ENCODE measurements around the gene SPTBN1.
"Not testable (repeated sequence)": the region's sequence is repeated elsewhere in the genome, so short reads cannot be mapped to it uniquely, and the experiment has no call there.

Gene SPTBN1

DNA sequence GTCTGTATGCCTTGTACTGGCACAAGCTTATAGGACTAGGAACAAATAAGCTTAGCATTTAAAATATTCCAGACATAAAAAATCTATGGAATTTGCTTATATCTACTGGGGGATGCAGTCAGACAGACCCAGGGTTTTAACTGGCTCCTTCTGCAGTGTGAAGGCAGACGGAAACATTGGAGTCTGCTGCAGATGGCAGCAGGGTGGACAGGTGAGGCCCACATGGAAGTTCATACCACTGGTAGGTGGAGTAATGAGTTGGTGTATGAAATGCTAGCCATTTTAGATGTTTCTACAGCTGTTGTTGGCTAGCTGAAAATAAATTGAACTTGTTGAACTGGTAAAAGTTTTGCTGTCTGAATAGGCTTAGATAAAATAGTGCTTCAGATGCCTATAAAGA lies 17.7 kb downstream of the SPTBN1 start:
- DNase-seq: no peak

GRCh38 chr2:54475285-54475684 lies 19.2 kb downstream of the SPTBN1 start:
- DNase-seq: no peak

- no peak for DNase-seq
These were observed 19.8 kb downstream of the SPTBN1 start for GRCh38 chr2:54475919-54476318.

DNA sequence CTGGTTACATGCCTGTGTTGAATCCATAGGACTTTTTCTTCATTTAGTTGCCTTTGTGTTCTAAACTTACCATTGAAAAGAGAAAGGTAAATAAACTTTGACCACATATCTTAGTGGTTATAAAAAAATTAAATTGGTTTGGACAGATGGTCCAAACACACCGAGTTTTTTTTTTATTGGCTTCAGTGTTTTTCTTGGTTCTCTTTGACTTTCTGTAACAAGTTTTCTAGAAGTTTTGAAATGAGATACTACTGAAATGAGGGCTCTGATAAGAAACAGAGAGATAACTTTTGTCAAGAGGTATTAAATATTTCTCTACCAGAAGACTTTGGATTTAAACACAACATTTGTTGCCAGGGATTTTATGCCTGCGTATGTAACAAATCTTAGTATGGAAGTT lies 20.7 kb downstream of the SPTBN1 start:
- no peak for DNase-seq

DNA sequence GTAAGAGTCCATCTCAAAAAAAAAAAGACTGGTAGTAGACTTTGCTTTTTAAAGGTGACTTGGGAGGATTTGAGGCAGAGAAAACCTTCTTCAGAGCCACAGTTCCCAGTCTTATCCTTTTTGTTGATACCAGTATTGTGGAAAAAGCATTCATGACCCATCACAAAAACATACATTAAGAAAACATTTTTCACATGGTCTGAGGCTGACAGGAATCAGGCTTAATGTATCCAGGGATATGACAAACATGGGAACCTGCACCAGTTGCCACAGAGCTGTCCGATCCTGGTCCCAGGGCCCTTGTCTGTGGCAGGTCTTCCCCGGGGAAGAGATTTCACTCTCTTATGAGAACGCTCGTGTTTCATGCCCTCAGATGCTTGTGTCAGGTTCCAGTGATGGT lies 21.8 kb downstream of the SPTBN1 start:
- DNase-seq: no peak

DNA sequence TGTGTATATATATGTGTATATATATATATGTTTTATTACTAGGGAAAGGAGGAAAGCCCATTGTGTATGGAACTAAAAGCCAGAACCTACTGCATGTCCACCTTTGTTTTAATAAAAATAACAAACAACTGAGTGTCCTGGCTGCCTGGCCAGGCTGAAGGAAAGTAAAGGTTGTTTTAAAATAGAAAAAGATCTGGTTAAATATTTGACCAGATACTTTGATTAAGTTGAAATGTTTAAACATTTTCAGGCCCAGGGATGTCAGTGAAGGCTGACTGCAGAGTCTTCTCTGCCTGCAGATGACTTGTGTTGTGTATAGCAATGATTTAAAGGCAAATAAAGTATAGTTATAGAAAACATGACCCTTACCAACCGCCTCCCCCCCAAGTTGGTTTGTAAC lies 22.8 kb downstream of the SPTBN1 start:
- no peak for DNase-seq

GRCh38 chr2:54479424-54479823 lies 23.3 kb downstream of the SPTBN1 start:
- DNase-seq: no peak

GRCh38 chr2:54480025-54480424 lies 23.9 kb downstream of the SPTBN1 start:
- peak; percentile 32 for DNase-seq

GRCh38 chr2:54481686-54482085 lies 25.6 kb downstream of the SPTBN1 start:
- DNase-seq: no peak

GRCh38 chr2:54482715-54483114 lies 26.6 kb downstream of the SPTBN1 start:
- no peak for DNase-seq

DNA sequence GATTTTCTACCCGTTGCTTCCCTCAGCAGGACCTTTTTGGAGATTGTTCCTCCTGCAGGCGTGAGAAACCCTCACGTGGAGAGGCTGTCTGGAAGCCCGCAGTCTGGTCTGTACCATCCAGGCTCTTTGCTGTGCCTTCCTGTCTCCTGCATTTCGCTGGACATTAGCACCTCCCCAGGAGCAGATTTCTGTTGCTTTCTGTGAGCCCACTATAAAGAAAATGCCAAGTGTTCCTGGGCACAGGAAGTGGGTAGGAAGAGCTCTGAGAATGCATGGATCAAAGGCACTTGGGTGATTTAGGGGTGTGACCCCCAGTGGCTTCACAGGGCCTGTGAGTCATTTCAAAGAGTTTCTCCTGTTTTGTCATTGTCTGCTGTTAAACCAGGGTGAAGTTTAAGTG lies 27.3 kb downstream of the SPTBN1 start:
- no peak for DNase-seq

GRCh38 chr2:54485756-54486155 lies 29.6 kb downstream of the SPTBN1 start:
- DNase-seq: not testable (repeated sequence)

DNA sequence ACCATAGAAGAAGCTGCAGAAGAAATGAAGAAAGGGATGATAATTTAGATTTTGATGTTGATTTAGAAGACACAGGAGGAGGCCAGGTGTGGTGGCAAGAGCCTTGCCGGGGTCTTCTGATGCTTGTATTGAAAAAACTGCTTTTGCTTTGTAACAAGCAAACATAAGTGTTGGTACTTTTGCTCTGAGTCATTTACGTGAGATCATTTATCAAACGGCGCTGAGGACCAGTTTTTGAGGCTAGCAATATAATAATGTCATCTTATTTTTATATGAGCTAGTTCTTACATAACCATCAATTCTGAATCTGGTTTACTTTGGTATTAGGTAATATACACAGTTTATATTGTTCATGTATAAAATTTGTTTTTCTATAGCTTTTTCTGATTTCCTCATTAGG lies 30.6 kb downstream of the SPTBN1 start:
- DNase-seq: no peak

- DNase-seq: no peak
These were observed 34.7 kb downstream of the SPTBN1 start for GRCh38 chr2:54490863-54491262.

DNA sequence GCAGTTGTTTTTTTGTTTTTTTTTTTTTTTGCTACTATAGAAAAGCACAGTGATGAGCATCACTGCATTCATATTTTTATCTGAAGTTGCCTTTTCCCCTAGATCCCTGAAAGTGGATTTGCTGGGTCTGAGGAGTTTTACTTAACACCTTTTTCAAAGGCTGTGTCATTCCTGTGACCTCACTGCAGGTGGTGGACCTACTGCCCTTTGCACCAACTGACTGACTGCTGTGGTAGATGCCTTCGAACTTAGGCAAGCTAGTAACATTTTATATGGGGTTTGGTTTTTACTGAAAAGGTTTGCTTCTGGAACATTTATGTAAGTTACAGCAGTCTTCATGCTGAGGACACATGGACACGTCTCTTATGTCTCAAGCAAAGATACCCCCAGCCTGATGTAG lies 36.2 kb downstream of the SPTBN1 start:
- DNase-seq: no peak

GRCh38 chr2:54494087-54494486 lies 38.0 kb downstream of the SPTBN1 start:
- no peak for DNase-seq

DNA sequence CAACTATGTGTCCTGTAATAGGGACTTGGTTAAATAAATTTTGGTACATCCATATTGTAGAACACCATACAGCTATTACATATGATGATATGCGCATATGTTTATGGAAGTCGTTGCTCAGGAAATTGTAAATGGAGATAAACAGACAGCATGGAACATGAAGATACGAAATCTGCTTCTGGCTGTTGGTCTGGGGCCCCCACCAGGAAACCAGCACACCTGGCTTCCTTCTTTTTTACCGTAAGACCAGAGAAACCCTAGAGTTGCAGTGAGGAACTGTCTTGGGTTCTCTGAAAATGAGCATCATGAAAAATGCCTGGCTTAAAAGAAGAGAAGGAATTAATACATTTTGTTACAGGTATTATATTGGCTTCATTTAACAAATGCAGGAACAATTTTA lies 40.8 kb downstream of the SPTBN1 start:
- no peak for DNase-seq

- no peak for DNase-seq
These were observed 41.9 kb downstream of the SPTBN1 start for GRCh38 chr2:54497763-54498680.

DNA sequence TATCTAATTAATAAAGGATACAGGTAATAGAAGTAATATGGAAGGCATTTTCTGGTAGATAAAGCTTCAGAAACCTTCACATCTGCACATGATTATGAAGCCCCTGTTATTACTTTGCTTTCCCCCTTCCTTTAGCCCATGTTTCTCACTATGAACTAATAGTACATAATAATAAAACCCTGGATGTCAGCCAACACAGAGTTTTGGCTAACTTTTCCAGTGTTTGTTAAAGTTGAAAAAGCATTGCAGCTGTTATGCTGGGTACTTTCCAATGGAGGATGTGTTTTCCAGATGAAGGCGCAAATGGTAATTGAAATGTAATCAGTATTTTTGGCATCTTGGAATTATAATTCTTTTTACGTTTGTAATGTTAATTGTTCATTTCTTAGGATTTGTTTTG lies 43.5 kb downstream of the SPTBN1 start:
- no peak for DNase-seq

- no peak for DNase-seq
These were observed 44.5 kb downstream of the SPTBN1 start for GRCh38 chr2:54500404-54501205.

GRCh38 chr2:54502731-54503130 lies 46.6 kb downstream of the SPTBN1 start:
- no peak for DNase-seq

DNA sequence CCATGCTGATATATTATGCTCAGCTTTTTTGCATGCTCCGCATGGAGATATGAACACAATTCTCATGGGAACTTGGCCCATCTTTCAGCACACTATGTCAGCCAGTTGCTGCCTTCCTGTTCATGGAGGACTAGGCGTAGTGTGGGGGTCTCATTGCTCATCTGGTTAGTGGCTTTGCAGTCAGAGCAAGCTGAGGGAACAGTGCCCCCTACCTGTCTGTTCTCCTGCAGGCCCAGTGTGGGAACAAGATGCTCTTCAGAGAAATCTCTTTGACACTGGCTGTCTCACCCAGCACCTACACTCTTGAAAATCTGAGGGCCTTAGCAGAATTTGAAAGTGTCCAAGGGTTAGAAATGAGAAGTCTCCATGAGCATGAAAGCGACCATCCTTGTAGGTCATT lies 47.1 kb downstream of the SPTBN1 start:
- DNase-seq: no peak

- no peak for DNase-seq
These were observed 47.7 kb downstream of the SPTBN1 start for GRCh38 chr2:54503828-54504227.

GRCh38 chr2:54504866-54505265 lies 48.7 kb downstream of the SPTBN1 start:
- no peak for DNase-seq

All from NCI-H774 (cell line).